ENCODE data around the gene SPATA31E1.
"Not testable (repeated sequence)": the region's sequence is repeated elsewhere in the genome, so short reads cannot be mapped to it uniquely, and the experiment has no call there.

SPATA31E1 gene

DNA sequence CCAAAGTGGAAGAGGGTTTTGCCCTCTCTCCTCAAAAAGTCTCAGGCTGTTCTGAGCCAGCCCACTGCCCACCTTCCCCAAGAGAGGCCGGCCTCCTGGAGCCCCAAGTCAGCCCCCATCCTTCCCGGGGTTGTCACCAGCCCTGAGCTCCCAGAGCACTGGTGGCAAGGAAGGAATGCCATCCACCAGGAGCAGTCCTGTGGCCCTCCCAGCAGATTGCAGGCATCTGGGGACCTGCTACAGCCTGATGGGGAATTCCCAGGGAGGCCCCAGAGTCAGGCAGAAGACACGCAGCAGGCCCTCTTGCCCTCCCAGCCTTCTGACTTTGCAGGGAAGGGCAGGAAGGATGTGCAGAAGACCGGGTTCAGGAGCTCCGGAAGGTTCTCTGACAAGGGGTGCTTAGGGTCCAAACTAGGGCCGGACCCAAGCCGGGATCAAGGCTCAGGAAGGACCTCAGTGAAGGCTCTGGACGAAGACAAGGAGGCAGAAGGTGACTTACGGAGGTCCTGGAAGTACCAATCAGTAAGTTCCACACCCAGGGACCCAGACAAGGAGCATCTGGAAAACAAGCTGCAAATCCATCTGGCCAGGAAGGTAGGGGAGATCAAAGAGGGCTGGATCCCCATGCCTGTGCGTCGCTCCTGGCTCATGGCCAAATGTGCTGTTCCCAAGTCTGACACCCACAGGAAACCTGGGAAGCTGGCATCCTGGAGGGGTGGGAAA is 3.7 kb downstream of the SPATA31E1 start:
- no peak for DNase-seq

GRCh38 chr9:87886933-87887505 is 4.3 kb downstream of the SPATA31E1 start:
- no peak for DNase-seq

- DNase-seq = no peak
These were observed 5.2 kb downstream of the SPATA31E1 start for GRCh38 chr9:87887661-87888480.

- no peak for DNase-seq
These were observed 5.8 kb downstream of the SPATA31E1 start for GRCh38 chr9:87888501-87888900.

GRCh38 chr9:87889065-87889881 is 6.6 kb downstream of the SPATA31E1 start:
- no peak for DNase-seq

DNA sequence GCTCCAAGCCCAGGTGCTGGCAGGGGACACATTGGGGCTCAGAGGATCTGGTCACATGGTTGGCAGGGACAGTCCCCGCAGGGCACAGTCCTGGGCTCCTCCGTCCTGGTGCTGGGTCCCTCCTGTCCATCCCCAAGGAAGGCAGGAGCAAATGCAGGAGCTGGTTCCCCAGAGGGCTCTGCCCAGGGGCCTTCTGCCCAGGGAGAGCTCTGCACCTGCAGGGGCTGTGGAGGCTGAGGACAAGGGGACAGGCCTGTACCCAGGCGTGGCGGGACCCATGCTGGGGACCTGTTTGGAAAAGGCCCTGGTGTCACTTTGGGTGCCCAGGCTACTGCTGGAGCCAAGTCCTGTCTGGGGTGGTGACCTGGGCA is 7.2 kb downstream of the SPATA31E1 start:
- no peak for DNase-seq

DNA sequence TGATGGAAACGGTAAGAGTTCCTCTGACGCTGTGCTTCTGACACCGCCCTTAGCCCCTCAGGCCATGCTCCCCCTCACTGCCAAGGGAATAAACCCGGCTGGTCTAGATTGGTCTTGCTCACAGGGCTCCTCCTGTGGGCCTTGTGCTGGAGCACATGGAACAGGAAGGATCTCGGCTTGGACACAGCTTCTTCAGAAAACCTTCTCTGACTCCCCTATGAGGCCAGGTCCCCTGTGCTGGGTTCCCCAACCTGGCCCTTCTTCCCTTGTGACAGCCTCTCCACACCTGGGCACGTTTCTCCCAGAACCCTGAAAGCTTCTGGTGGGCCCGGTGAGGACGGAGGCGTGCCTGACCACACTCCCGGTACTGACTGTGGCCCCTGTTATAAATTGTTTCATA is 8.2 kb downstream of the SPATA31E1 start:
- DNase-seq = no peak

GRCh38 chr9:87891754-87892153 is 9.1 kb downstream of the SPATA31E1 start:
- no peak for DNase-seq

- no peak for DNase-seq
These were observed 10.3 kb downstream of the SPATA31E1 start for GRCh38 chr9:87892956-87893355.

DNA sequence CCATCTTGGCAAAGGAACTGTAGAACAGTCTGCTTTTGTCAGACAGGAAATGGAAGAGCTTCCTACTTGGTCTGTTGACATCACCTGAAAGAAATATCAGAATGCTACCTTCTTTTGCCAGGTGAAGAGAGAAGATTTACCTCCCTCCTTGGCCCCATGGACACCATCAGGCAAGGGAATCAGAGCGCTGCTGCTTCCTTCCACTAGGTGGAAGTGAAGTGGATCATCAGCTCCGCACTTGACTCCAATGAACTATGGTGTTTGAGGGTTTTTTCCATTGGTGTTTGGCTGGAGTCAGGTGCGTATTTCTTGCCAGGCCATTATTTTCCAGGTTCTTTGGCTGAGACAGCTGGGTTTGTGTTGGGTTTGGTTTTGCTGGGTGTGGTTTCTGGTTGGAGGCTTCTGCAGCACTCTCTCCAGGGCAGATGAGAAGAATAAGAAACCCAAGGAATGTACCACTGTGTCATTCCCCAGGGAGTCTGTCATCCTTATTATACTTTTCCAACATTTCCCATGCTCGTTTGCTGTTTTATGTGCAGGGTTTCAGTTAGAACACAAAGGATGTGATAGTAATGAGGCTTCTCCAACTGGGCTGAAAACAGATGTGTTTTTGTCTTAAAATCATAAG is 12.4 kb downstream of the SPATA31E1 start:
- no peak for DNase-seq

DNA sequence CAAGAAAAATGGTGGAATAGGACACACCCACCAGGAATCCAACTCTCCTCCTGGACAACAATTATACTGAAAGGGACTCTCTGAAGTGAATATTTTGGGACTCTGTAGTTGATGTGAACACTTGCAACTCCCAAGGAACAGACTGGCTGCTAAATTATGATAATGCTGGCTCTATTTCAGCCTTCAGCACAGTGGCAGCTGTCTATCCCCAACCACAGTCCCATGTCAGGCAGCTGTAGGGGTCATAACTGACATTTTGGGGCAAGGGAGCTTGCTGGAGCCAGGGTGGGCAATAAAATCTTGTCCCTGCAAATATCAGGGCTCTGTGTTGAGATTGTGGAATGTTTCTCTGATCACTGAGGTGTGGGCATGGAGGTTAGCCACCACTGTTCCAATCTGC is 14.2 kb downstream of the SPATA31E1 start:
- no peak for DNase-seq

GRCh38 chr9:87898151-87898550 is 15.5 kb downstream of the SPATA31E1 start:
- no peak for DNase-seq

GRCh38 chr9:87902371-87902770 is 19.7 kb downstream of the SPATA31E1 start:
- DNase-seq = not testable (repeated sequence)

GRCh38 chr9:87909310-87910041 is 26.8 kb downstream of the SPATA31E1 start:
- peak; percentile 45 to 51 for DNase-seq

GRCh38 chr9:87910821-87911220 is 28.1 kb downstream of the SPATA31E1 start:
- DNase-seq = no peak

DNA sequence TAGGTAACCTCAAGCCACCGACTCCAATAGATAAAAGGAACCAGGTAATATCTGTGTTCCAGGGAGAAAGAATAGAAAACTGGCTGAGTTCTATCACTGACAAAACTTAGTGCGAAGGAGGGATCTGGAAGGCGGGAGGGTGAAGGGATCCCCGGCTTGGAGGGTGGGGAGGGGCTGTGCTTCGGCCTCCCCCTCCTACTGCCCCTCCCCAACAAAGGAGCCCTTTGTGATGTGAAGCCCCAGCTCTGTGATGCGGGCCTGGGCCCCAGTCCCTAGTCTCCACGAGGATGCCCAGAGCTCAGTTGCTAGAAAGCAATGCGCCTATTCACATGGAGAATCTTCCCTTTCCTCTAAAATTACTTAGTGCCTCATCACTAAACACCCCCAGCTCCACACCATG is 35.0 kb downstream of the SPATA31E1 start, which contains the start of gene SPATA31C1:
Gene SPATA31C1, plus strand, starts transcription at position 301 of the 400 bp plus-strand sequence.
- not testable (repeated sequence) for DNase-seq

GRCh38 chr9:87919013-87919412 is 36.3 kb downstream of the SPATA31E1 start:
- DNase-seq = not testable (repeated sequence)

GRCh38 chr9:87921561-87921960 is 38.9 kb downstream of the SPATA31E1 start:
- not testable (repeated sequence) for DNase-seq

GRCh38 chr9:87923012-87923411 is 40.3 kb downstream of the SPATA31E1 start:
- DNase-seq = not testable (repeated sequence)

DNA sequence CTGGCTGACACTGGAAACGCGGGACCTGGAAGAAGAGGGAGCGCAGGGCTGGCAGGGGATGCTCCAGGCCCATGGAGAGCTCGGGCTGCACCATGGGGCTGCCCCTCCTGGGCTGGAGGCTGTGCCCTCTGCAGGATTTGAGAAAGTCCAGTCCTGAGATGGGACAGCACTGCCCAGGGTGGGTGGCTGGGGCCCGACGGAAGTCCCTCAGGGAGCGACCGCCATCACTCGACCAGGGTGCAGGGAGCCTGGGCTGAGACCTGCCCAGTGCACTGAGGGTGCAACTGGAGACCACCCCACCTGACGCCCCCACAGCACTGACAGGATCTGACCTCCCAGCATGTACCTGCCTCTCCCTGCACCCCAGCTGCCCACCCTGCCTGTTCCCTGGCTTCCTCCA is 42.2 kb downstream of the SPATA31E1 start:
- DNase-seq = not testable (repeated sequence)

DNA sequence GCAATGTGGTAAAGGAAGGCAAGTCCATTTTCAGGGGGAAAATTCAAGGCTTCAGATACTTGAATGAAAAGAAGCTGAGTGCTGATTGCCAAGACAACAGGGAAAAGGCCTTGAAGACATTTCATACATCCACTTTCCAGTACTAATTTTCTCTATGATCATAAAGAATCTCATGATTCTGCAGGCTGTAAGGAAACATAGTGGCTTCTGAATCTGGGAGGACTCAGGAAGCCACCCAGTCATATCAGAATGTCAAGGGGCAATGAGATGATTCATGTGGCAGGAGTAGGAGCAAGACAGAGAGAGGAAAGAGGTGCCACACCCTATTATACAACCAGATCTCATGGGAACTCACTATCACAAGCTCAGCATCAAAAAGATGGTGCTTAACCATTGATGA is 46.5 kb downstream of the SPATA31E1 start:
- DNase-seq = not testable (repeated sequence)

GRCh38 chr9:87934444-87934843 is 51.8 kb downstream of the SPATA31E1 start:
- not testable (repeated sequence) for DNase-seq
